Right renal cortex interstitium (tissue), 3 donors: Measurements from ENCODE around the gene DCUN1D2. TPM values are rescaled to one million over a fixed set of nuclear protein-coding genes. Genes with fewer than 3 reads are reported as not detected.

Source experiments
- DNase-seq, 3 donors: peaks; one replicate each; pipeline ENCODE4 v3.0.0-alpha.2; 2013; ENCODE audit warnings: low read depth in 3 of 3, low spot score in 2 of 3
- polyA plus RNA-seq, 3 donors: library from polyadenylated mRNA; unstranded; fragments of 120-200 nt; gene quantifications; one replicate each; pipeline ENCODE4 v1.2.1, GENCODE V29; 2013; ENCODE audit not compliant: insufficient read length in 3 of 3

The DCUN1D2 gene
- polyA plus RNA-seq, 3 donors: 17.2 to 19.7 (median 19.6) TPM

GRCh38 chr13:113413898-113414282 is 76.6 kb downstream of the DCUN1D2 start:
- DNase-seq: no peak

- no peak for DNase-seq
These were observed 77.2 kb downstream of the DCUN1D2 start for GRCh38 chr13:113413178-113413897.

GRCh38 chr13:113412440-113412839 is 78.1 kb downstream of the DCUN1D2 start:
- no peak for DNase-seq

- no peak for DNase-seq
These were observed 79.1 kb downstream of the DCUN1D2 start for GRCh38 chr13:113411216-113412023.

- peak in 1 of 3 donors; percentile 56 for DNase-seq
These were observed 79.9 kb downstream of the DCUN1D2 start for GRCh38 chr13:113410472-113411201.

- no peak for DNase-seq
These were observed 81.9 kb downstream of the DCUN1D2 start for GRCh38 chr13:113408562-113408961.

GRCh38 chr13:113407531-113408393 is 82.7 kb downstream of the DCUN1D2 start:
- DNase-seq: no peak

- no peak for DNase-seq
These were observed 83.4 kb downstream of the DCUN1D2 start for GRCh38 chr13:113407103-113407530.

- DNase-seq: no peak
These were observed 84.0 kb downstream of the DCUN1D2 start for GRCh38 chr13:113406321-113407102.

Other genes starting within 250 kb of the DCUN1D2 start
- 100 to 1,000 TPM; 173 to 191 (median 182) TPM for gene LAMP1, start 193.5 kb downstream of the DCUN1D2 start, polyA plus RNA-seq
- gene GRTP1, start 126.6 kb downstream of the DCUN1D2 start, polyA plus RNA-seq: 10 to 100 TPM in 2 of 3 donors, 1 to 10 TPM in 1; 9.2 to 16.9 (median 16.3) TPM
- 1 to 10 TPM; 3.2 to 4.4 (median 3.3) TPM for gene ADPRHL1, start 37.2 kb downstream of the DCUN1D2 start, polyA plus RNA-seq
- gene TFDP1, start 94.0 kb upstream of the DCUN1D2 start, polyA plus RNA-seq: 10 to 100 TPM; 78.8 to 92.5 (median 89.8) TPM
- under 1 TPM; 0.29 to 0.69 (median 0.40) TPM for gene ATP4B, start 167.5 kb upstream of the DCUN1D2 start, polyA plus RNA-seq
- under 1 TPM; 0.07 to 0.13 (median 0.12) TPM for gene GRK1, start 176.5 kb upstream of the DCUN1D2 start, polyA plus RNA-seq